Smooth muscle cell (in vitro differentiated cells): ENCODE data around the gene DNASE1L2. TPM values are rescaled to one million over a fixed set of nuclear protein-coding genes. Genes with fewer than 3 reads are reported as not detected.

ENCODE experiments used
- DNase-seq: peaks from one replicate; lab custom pipeline; 2025; ENCODE audit not compliant: unreplicated experiment; lab: John Stamatoyannopoulos, UW
- H2AFZ ChIP-seq: fragments of 200-600 bp; sonication (generic); 2 replicates; pipeline ENCODE4 v1.6.0; 2016; ENCODE audit warnings: antibody characterized with exemption, low read depth, mild to moderate bottlenecking
- H3F3A ChIP-seq: fragments of 200-600 bp; sonication (generic); 2 replicates; pipeline ENCODE4 v1.6.0; 2017; ENCODE audit warnings: antibody characterized with exemption, low read depth
- H3K27ac ChIP-seq: fragments of 200-600 bp; sonication (generic); 2 replicates; pipeline ENCODE4 v1.5.1; 2016; ENCODE audit warnings: low read depth, mild to moderate bottlenecking
- H3K27me3 ChIP-seq: fragments of 200-600 bp; sonication (generic); 2 replicates; pipeline ENCODE4 v1.6.1; 2016; ENCODE audit warnings: low read depth, mild to moderate bottlenecking
- H3K36me3 ChIP-seq: fragments of 200-600 bp; sonication (generic); 2 replicates; pipeline ENCODE4 v1.5.1; 2016; ENCODE audit warnings: low read depth
- H3K4me1 ChIP-seq: fragments of 200-600 bp; sonication (generic); 2 replicates; pipeline ENCODE4 v1.5.1; 2016; ENCODE audit warnings: low read depth
- H3K4me2 ChIP-seq: fragments of 200-600 bp; sonication (generic); 2 replicates; pipeline ENCODE4 v1.6.0; 2016; ENCODE audit warnings: mild to moderate bottlenecking
- H3K4me3 ChIP-seq: fragments of 200-600 bp; sonication (generic); 2 replicates; pipeline ENCODE4 v1.5.1; 2016; ENCODE audit warnings: mild to moderate bottlenecking
- H3K79me2 ChIP-seq: fragments of 200-600 bp; sonication (generic); 2 replicates; pipeline ENCODE4 v1.6.0; 2016; ENCODE audit warnings: low read depth, mild to moderate bottlenecking
- H3K9ac ChIP-seq: fragments of 200-600 bp; sonication (generic); 2 replicates; pipeline ENCODE4 v1.6.0; 2016; ENCODE audit warnings: low read depth
- H3K9me3 ChIP-seq: fragments of 200-600 bp; sonication (generic); replicated peaks from 2 replicates; pipeline ENCODE4 v1.5.1; 2016; ENCODE audit warnings: low read depth
- H4K20me1 ChIP-seq: fragments of 200-600 bp; sonication (generic); 2 replicates; pipeline ENCODE4 v1.6.0; 2016; ENCODE audit warnings: low read depth
- WGBS: methylation state at CpG from one replicate; pipeline ENCODE4 v1.1.7; 2016; ENCODE audit warnings: low lambda C conversion rate; 5-methylcytosine and 5-hydroxymethylcytosine counted together
- polyA plus RNA-seq: library from polyadenylated mRNA; unstranded; fragments of >200 nt; fragmentation: Nextera tagmentation; extraction: Ambion mirVana; gene quantifications from 2 replicates; pipeline ENCODE4 v1.2.1, GENCODE V29; 2016
- total RNA-seq: library from RNA; depleted of rRNA; stranded (reverse); fragments of >200 nt; gene quantifications from 2 replicates; pipeline ENCODE4 v1.2.3, GENCODE V29; 2014
- TF ChIP-seq, protein P1 (sequence below): fragments of 200-600 bp; sonication (generic); IDR thresholded peaks from 2 replicates; pipeline ENCODE4 v1.5.1; 2017; ENCODE audit warnings: borderline replicate concordance, mild to moderate bottlenecking, antibody characterized with exemption; ENCODE audit not compliant: insufficient read depth, poor library complexity, severe bottlenecking

Gene DNASE1L2
- total and polyA plus RNA-seq, 2 experiments from 2014 or later: 0.13 to 0.25 TPM

GRCh38 chr16:2205967-2206313 lies 30.3 kb upstream of the DNASE1L2 start:
- no peaks in the 10 kb centered on the region for H4K20me1 ChIP-seq
- H3K9me3 ChIP-seq: no peaks in the 10 kb centered on the region
- H3K27me3 ChIP-seq: no peaks in the 10 kb centered on the region
- peaks cover 7% of the 10 kb centered on the region for H3K79me2 ChIP-seq
- peak overlapping the region; percentile 89 for H2AFZ ChIP-seq
- H3K36me3 ChIP-seq: no peaks in the 10 kb centered on the region
- H3K4me3 ChIP-seq: peak overlapping the region; percentile 93
- peak overlapping the region; percentile 92 for H3K9ac ChIP-seq
- peak overlapping the region; percentile 85 for H3K4me2 ChIP-seq
- DNase-seq: no peak
- 48% methylated on average over 16 of the region's 16 CpGs for WGBS
- TF ChIP-seq, protein P1, sequence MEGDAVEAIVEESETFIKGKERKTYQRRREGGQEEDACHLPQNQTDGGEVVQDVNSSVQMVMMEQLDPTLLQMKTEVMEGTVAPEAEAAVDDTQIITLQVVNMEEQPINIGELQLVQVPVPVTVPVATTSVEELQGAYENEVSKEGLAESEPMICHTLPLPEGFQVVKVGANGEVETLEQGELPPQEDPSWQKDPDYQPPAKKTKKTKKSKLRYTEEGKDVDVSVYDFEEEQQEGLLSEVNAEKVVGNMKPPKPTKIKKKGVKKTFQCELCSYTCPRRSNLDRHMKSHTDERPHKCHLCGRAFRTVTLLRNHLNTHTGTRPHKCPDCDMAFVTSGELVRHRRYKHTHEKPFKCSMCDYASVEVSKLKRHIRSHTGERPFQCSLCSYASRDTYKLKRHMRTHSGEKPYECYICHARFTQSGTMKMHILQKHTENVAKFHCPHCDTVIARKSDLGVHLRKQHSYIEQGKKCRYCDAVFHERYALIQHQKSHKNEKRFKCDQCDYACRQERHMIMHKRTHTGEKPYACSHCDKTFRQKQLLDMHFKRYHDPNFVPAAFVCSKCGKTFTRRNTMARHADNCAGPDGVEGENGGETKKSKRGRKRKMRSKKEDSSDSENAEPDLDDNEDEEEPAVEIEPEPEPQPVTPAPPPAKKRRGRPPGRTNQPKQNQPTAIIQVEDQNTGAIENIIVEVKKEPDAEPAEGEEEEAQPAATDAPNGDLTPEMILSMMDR: no peak
- H3K4me1 ChIP-seq: no peaks in the 10 kb centered on the region
- H3F3A ChIP-seq: no peaks in the 10 kb centered on the region
- no peak overlapping the region for H3K27ac ChIP-seq

DNA sequence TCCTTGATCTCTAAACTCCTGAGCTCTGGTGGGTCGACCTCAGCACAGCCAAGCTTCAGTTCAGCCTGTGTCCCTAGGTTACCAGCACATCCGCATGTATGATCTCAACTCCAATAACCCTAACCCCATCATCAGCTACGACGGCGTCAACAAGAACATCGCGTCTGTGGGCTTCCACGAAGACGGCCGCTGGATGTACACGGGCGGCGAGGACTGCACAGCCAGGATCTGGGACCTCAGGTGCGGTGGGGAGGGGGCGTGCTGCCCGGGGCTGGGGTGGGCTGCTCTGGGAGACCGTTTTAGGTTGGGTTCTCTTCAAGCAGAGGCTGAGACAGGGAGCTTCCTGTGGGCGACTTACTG lies 29.8 kb upstream of the DNASE1L2 start:
- Histone ChIP-seq H3K27me3 (no peaks in the 10 kb centered on the region), H3F3A (no peaks in the 10 kb centered on the region), H3K4me3 (peak overlapping the region; percentile 93), H3K4me2 (peak overlapping the region; percentile 85), H3K9ac (peak overlapping the region; percentile 92), H3K9me3 (no peaks in the 10 kb centered on the region), H3K27ac (no peak overlapping the region), H3K4me1 (no peaks in the 10 kb centered on the region), H2AFZ (no peak overlapping the region), H3K79me2 (peaks cover 7% of the 10 kb centered on the region), H3K36me3 (no peaks in the 10 kb centered on the region), H4K20me1 (no peaks in the 10 kb centered on the region)
- no peak for DNase-seq
- TF ChIP-seq, protein P1: no peak
- 93% methylated on average over 17 of the region's 18 CpGs for WGBS

GRCh38 chr16:2206780-2207433 lies 29.3 kb upstream of the DNASE1L2 start:
- H3K36me3 ChIP-seq: no peaks in the 10 kb centered on the region
- H3K79me2 ChIP-seq: peaks cover 7% of the 10 kb centered on the region
- no peak overlapping the region for H2AFZ ChIP-seq
- H3F3A ChIP-seq: no peaks in the 10 kb centered on the region
- no peaks in the 10 kb centered on the region for H3K4me1 ChIP-seq
- H3K4me3 ChIP-seq: no peak overlapping the region
- H3K27me3 ChIP-seq: no peaks in the 10 kb centered on the region
- no peaks in the 10 kb centered on the region for H3K9me3 ChIP-seq
- H3K9ac ChIP-seq: no peak overlapping the region
- no peaks in the 10 kb centered on the region for H4K20me1 ChIP-seq
- DNase-seq: no peak
- TF ChIP-seq, protein P1: no peak
- no peak overlapping the region for H3K27ac ChIP-seq
- WGBS: 97% methylated on average over 21 of the region's 23 CpGs
- peak overlapping the region; percentile 85 for H3K4me2 ChIP-seq

- no peaks in the 10 kb centered on the region for H3K9me3 ChIP-seq
- H3K27me3 ChIP-seq: no peaks in the 10 kb centered on the region
- 97% methylated on average over 9 of the region's 9 CpGs for WGBS
- no peaks in the 10 kb centered on the region for H3K36me3 ChIP-seq
- H3K9ac ChIP-seq: no peak overlapping the region
- H2AFZ ChIP-seq: no peak overlapping the region
- H3K4me3 ChIP-seq: no peak overlapping the region
- peaks cover 4% of the 10 kb centered on the region for H3K4me1 ChIP-seq
- H4K20me1 ChIP-seq: peaks cover 5% of the 10 kb centered on the region
- TF ChIP-seq, protein P1: no peak
- H3F3A ChIP-seq: no peaks in the 10 kb centered on the region
- no peak for DNase-seq
- no peak overlapping the region for H3K27ac ChIP-seq
- peaks cover 11% of the 10 kb centered on the region for H3K79me2 ChIP-seq
- no peak overlapping the region for H3K4me2 ChIP-seq
Measured at GRCh38 chr16:2207872-2208271, 28.4 kb upstream of the DNASE1L2 start.
